Kidney glomerular epithelial cell (primary cell): ENCODE data around the gene ESRRA.
A peak's percentile ranks its signal among the peaks of the same experiment; 100 is the strongest.

Experiments
- DNase-seq: peaks from one replicate; lab custom pipeline; 2025; lab: John Stamatoyannopoulos, UW

Gene ESRRA

GRCh38 chr11:64352099-64352994 is 47.0 kb downstream of the ESRRA start:
- DNase-seq, result no peak

- DNase-seq, result no peak
Measured at GRCh38 chr11:64352995-64353714, 47.8 kb downstream of the ESRRA start.

DNA sequence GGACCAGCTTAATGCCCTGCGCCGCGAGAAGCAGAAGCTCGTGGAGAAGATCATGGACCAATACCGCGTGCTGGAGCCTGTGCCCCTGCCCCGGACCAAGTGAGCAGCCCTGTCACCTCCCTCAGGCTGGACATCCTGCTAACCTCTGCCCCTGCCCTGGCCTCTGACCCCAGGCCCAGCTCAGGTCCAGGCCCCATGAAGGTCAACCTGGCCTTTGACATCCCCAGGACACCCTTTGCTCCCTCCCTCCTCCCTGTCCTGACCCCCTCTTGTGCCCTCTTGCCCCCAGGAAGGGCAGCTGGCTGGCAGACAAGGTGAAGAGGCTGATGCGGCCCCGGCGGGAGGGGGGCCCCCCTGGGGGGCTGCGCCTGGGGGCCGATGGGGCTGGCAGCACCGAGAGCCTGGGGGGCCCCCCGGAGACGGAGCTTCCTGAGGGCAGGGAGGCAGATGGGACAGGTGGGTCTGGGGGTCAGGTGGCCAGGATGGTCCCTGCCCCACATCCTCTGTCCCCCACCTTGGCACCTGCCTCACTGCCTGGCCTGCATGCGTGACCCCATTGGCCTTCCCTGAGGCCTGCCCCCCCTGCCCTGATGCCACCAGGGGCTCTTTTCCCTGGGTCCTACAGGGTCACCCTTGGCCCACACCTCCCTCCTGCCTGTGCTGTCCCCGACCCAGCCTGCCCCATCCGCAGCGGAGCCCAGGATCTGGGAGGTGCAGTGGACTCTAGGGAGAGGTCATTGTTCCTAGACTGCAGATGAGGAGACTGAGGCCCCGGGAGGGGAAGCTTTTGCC is 48.6 kb downstream of the ESRRA start:
- DNase-seq, result no peak

DNA sequence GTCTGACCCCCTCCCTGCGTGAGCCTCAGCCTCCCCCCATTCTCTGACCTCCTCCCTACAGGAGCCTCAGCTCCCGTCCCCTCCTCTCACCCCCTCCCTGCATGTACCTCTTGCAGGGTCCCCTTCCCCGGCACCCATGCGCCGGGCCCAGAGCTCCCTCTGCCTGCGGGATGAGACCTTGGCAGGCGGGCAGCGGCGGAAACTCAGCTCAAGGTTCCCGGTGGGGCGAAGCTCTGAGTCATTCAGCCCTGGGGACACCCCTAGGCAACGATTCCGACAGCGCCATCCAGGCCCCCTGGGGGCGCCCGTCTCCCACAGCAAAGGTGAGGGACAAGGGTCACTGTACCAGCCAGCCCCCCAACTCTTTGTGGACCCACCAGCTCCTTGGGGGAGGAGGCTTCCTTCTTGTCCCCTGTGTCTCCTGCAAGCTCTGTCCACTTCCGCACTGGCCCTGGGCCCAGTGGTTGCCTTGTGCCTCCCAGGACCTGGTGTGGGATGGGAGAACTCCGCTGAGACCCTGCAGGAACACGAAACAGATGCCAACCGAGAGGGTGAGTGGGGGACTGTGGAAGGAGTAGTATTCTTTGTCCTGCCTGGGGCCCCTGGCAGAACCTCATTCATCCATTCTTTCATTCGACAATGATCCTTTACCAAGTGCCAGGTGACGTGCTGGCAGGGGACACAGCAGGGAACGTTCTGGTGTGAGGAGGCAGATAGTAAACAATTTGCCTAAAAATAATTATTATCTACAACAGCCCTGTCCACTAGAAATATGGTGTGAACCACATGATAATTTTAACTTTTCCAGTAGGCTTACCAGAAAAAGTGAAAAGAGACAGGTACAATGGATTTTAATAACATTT is 50.0 kb downstream of the ESRRA start:
- DNase-seq, result peak; percentile 72

DNA sequence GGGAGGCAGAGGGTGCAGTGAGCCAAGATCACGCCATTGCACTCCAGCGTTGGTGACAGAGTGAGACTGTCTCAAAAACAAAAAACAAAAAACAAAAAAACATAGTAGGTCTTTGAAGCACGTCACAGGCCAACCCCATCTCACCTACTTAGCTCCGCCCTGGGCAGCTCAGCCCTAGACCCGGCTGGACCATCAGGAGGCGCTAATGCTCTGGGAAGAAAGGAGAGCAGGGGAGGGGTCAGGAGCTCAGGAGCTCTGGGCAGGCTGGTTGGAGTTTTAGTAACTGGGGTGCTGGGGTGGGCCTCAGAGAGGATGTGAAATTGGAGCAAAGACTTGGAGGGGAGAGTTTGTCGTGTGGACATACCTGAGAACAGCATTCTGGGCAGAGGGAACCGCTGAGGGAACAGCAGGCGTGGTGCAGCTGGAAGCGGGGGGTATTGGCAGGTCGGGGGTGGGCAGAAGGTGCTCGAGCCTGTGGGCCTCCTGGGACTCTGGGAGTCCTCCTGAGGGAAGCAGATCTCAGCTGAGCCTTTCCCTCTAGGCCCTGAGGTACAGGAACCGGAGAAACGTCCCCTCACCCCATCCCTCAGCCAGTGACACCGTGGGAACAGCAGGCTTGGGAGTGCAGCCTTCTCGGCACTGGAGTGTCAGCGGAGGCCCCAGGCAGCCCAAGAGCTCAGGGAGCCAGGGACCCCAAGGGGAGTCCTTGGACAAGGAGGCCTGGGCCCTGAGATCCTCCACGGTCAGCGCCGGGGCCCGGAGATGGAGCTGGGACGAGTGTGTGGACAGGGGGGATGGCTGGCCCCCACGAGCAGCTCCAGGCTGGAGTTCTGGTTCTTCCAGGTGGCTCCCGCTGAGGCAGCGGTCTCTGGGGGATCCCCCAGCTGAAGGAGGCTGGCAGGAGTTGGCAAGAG is 51.4 kb downstream of the ESRRA start:
- peak; percentile 13 for DNase-seq

DNA sequence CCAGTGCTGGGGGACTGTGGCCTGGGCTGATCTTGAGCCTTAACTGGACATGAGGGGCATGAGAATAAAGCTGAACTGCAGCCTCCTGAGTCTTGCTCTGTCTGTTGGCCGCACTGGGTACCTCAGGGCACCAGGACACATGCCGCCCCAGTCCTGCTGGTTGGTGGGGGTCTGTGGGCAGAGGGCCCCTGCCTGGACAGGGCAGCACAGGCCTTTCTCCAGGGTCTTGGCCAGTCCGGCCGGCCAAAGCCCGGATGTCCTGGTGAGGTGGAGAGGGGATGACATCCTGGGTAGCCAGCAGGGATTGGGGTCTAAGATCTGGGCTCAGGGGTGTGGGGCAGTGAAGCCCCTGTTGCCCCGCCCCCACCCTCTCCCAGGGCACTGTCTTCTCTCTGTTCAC is 52.1 kb downstream of the ESRRA start:
- DNase-seq, result no peak

GRCh38 chr11:64357904-64358535 is 52.7 kb downstream of the ESRRA start:
- DNase-seq, result no peak

DNA sequence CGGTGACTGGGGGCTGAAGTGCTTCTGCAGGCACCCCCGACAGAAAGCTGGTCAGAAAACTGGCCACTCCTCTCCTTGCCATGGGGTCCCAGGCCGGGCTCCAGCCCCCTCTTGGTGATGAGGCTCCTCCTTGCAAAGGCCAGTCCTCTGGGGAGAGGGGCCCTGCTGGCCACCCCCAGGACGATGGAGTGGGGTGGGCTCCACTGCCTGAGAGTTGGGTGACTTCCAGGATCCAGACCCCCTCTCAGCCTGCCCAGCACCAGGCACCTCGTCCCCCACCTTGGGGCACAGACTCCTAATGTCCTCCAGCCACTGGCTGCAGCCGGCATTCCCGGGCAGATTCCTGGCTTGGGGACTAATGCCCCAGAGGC is 53.2 kb downstream of the ESRRA start:
- no peak for DNase-seq

DNA sequence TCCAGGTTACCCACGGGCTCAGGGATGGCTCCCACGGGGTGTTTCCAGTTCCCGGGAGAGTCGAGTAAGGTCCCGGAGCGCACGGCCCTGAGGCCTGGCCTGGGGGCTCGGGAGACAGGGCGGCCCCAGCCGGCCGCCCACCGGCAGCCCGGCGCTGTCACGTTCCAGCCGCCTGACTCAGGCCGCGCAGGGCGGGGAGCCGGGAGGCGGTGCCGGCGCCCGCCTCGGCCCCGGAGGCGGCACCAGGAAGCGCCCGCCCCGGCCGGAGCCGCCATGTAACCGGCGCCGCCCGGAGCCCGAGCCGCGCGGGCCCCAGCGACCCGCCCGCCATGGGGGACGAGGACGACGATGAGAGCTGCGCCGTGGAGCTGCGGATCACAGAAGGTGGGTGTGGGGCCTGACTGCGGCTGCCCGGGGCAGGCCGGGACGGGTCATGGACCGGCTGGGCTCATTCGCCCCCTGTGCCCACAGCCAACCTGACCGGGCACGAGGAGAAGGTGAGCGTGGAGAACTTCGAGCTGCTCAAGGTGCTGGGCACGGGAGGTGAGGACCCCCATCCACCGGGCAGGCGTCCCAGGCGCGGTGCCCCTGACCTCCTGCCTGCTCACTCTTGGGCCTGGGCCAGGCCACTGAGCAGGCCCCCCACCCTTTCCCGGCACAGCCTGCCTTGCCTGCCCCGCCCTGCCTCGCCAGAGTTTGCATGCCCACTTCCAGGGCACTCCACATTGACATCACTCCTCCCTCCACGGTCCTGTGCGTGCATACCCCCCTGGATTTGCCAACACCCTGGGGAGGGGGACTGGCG is 53.8 kb downstream of the ESRRA start, which contains the start of gene RPS6KA4:
Gene RPS6KA4 (plus strand): TSS at position 256 of the 805 bp plus-strand sequence. CDS start 74 bp downstream, at position 330.
- DNase-seq, result peak; percentile 60

DNA sequence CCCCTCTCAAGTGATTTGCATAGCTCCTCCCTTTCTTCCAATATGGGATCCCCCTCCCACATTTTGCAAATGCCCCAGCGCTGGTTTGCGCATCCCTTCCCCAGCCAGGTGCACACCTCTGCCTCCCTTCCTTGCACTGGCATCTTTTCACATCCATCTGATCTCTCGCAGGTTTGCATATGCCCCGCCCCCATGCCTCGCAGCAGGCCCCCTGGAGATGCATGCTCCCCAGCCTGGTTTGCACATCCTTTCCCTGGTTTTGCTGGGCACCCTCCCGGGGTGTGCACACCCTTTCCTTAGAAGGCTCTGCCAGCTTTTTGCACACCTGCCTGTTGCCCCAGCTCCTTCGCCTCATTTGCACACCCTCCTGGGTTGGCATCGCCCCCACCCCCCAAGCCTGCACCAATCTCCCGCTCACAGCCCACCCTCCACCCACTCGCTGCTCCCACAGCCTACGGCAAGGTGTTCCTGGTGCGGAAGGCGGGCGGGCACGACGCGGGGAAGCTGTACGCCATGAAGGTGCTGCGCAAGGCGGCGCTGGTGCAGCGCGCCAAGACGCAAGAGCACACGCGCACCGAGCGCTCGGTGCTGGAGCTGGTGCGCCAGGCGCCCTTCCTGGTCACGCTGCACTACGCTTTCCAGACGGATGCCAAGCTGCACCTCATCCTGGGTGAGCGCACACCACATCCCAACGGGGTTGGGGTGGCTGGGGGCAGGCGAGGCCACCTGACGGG is 54.6 kb downstream of the ESRRA start:
- no peak for DNase-seq

DNA sequence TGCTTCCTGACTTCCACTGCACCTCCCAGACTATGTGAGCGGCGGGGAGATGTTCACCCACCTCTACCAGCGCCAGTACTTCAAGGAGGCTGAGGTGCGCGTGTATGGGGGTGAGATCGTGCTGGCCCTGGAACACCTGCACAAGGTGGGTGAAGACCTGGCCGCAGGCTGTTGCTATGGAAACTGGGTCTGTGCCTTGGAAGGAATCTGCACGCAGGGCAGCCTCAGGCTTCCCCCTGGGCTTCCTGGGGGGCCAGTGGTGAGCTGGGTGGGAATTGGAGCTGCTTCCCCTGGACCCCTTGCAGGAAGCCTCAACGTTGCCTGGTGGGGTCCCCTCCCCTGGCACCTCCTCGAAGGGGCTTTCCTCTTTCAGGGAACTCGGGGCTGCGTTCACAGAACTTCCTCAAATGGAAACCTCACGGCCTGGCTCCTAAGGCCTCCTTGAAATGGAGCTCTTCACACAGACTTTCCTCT is 55.2 kb downstream of the ESRRA start:
- DNase-seq, result no peak

DNA sequence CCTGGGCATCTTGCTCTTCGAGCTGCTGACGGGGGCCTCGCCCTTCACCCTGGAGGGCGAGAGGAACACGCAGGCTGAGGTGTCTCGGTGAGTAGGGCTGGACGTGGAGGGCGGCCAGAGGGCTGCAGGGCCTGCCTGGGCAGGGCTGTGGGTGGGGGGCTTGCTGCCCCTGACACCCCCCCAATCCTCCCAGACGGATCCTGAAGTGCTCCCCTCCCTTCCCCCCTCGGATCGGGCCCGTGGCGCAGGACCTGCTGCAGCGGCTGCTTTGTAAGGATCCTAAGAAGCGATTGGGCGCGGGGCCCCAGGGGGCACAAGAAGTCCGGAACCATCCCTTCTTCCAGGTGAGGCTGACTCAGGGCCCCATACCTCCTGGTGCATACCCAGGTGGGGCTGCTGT is 56.3 kb downstream of the ESRRA start:
- no peak for DNase-seq

GRCh38 chr11:64362339-64362738 is 57.0 kb downstream of the ESRRA start:
- no peak for DNase-seq

DNA sequence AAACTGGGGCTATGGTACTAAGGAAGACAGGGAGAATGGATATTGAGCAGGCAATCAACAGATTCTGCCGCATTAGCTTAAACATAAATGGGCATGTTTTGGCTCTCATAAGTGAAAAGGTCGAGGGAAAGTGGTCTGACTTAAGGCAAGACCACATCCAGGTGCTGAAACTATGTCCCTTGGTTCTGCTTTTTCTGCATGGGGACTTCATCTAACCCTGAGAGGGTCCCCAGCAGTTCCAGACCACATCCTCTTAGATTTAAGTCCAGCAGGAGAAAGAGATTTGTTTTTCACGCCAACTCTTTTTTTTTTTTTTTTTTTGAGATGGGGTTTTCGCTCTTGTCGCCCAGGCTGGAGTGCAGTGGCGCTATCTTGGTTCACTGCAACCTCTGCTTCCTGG is 59.1 kb downstream of the ESRRA start:
- DNase-seq, result no peak

DNA sequence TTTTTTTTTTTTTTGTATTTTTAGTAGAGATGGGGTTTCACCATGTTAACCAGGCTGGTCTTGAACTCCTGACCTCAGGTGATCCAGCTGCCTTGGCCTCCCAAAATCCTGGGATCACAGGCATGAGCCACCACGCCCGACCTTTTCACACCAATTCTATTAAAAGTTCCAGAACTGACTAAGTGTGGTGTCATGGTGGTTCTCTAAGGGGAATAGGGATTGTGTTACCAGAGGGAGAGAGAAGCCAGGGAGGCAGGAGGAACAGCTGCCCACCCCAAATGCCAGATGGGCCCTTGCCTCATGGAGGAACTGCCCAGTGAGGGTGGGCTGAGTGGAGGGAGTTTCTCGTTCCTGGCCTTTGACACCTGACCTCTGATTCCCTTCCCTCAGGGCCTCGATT is 59.6 kb downstream of the ESRRA start:
- DNase-seq, result no peak
